Bronchial epithelial cell (primary cell): ENCODE measurements around the gene MSMB. TPM values are rescaled to one million over a fixed set of nuclear protein-coding genes. Genes with fewer than 3 reads are reported as not detected.

Experiments used
- DNase-seq: peaks from one replicate; pipeline ENCODE4 v3.0.0-alpha.2; 2010; ENCODE audit warnings: low read depth
- FAIRE-seq: peaks from 2 replicates; lab custom pipeline; 2011; peaks lifted over from hg19 to GRCh38; lab: Jason Lieb, UNC
- H3K27me3 ChIP-seq: 2 replicates; pipeline ENCODE4 v1.5.1; 2011; ENCODE audit warnings: low read length; ENCODE audit not compliant: control insufficient read depth, insufficient read depth
- H3K36me3 ChIP-seq: 2 replicates; pipeline ENCODE4 v1.5.1; 2011; ENCODE audit warnings: low read length; ENCODE audit not compliant: control insufficient read depth, insufficient read depth
- H3K4me3 ChIP-seq: 2 replicates; pipeline ENCODE4 v1.5.1; 2011; ENCODE audit warnings: mild to moderate bottlenecking, low read depth, low read length, control low read depth
- total RNA-seq: library from RNA; depleted of rRNA; stranded (reverse); fragments of >200 nt; gene quantifications from 2 replicates; pipeline ENCODE4 v1.2.1, GENCODE V29; 2014
- TF ChIP-seq, protein P1 (sequence below): IDR thresholded peaks from 2 replicates; pipeline ENCODE4 v1.5.1; 2011; ENCODE audit warnings: mild to moderate bottlenecking, moderate library complexity, low read length, control low read depth, inconsistent platforms; ENCODE audit not compliant: insufficient read depth, severe bottlenecking

MSMB gene
- total RNA-seq, 1 donor from 2014 or later: 1.1 TPM

- FAIRE-seq (no peak), DNase-seq (no peak)
- TF ChIP-seq, protein P1, sequence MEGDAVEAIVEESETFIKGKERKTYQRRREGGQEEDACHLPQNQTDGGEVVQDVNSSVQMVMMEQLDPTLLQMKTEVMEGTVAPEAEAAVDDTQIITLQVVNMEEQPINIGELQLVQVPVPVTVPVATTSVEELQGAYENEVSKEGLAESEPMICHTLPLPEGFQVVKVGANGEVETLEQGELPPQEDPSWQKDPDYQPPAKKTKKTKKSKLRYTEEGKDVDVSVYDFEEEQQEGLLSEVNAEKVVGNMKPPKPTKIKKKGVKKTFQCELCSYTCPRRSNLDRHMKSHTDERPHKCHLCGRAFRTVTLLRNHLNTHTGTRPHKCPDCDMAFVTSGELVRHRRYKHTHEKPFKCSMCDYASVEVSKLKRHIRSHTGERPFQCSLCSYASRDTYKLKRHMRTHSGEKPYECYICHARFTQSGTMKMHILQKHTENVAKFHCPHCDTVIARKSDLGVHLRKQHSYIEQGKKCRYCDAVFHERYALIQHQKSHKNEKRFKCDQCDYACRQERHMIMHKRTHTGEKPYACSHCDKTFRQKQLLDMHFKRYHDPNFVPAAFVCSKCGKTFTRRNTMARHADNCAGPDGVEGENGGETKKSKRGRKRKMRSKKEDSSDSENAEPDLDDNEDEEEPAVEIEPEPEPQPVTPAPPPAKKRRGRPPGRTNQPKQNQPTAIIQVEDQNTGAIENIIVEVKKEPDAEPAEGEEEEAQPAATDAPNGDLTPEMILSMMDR: no peak
- H3K4me3 ChIP-seq: no peak overlapping the region
- no peaks in the 10 kb centered on the region for H3K36me3 ChIP-seq
- peaks cover 1% of the 10 kb centered on the region for H3K27me3 ChIP-seq
Observed at GRCh38 chr10:46080886-46081285, 34.8 kb upstream of the MSMB start.

DNA sequence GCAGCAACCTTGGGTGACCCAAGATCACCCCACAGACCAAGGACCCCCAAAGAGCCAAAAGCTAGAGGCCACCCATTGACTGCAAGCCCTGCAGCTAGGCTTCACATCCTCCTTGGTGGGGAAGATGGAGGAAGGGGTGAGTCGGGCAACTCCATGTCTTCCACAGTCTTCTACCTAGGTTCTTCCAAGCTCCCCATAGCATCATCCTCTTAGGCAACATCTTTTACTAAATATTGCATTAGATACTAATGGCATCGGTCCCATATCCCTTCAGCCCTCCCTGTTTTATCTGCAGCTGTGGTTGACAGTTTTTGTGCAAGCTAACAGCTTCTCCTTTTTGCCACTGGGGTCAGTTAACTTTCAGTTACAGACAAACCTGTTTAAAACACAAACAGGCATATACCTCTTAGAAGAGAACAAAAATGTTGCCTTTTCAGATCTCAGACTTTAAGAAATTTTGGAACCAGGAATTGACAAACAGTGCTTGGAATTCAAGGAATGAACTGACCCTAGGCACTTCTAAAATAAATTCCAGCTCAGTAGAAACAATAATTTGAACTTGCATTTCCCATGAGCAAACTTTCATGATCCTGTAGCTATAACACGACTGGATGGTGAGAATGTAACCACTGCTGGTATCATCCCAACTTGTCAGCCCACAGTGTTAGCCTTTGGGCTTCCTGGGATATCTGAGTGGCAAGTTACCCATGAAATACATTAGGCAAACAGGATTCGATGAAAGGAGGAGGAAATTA is 33.9 kb upstream of the MSMB start:
- TF ChIP-seq, protein P1: no peak
- FAIRE-seq: no peak
- H3K4me3 ChIP-seq: no peak overlapping the region

DNA sequence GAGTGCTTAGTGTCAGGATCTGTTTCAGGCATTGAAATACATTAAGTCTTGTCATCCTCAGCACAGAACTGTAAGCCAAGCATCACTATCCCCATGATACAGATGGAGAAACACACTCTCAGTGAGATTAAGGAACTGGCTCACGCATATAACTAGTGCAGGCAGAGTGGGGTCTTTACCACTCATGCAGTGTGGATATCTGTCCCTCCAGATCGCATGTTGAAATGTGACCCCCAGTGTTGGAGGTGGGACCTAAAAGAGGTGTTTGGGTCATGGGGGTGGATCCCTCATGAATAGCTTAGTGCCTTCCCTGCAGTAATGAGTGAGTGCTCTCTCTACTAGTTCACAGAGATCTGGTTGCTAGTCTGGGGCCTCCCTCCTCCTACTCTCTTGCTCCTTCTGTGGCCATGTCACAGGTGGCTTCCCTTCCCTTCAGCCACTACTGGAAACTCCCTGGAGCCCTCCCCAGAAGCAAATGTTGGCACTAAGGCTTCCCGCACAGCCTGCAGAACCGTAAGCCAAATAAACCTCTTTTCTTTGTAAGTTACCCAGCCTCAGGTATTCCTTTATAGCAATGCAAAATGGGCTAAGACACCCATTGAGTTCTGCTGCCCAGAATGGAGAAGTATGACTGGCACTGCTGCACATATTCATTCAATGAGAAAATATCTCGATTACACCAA is 31.8 kb upstream of the MSMB start:
- TF ChIP-seq, protein P1: no peak
- Histone ChIP-seq H3K27me3 (peaks cover 1% of the 10 kb centered on the region), H3K36me3 (no peaks in the 10 kb centered on the region), H3K4me3 (no peak overlapping the region)
- no peak for DNase-seq
- FAIRE-seq: no peak

More for the DNA sequence above, 33.9 kb upstream of the MSMB start:
- no peak for DNase-seq
- Histone ChIP-seq H3K27me3 (peaks cover 1% of the 10 kb centered on the region), H3K36me3 (no peaks in the 10 kb centered on the region)

DNA sequence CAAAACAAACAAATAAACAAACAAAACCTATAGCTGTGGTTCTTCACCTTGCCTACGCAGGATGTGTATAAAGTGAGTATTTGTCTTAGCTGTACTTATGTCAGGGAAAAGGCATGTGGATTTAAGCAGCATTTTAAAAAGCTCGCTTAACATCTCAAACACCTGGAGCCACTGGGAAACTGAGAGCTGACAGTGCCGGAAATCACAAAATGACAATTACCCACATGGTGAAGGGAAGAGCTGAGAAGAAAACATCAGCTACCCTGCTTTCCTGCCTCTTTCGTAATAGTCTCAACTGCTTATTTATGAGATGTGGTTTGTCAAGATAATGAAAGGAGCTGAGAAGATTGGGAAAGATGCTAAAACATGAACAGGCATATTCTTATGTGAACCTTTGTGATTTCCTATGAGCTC is 31.1 kb upstream of the MSMB start:
- TF ChIP-seq, protein P1: no peak
- Histone ChIP-seq H3K27me3 (peaks cover 1% of the 10 kb centered on the region), H3K36me3 (no peaks in the 10 kb centered on the region), H3K4me3 (no peak overlapping the region)
- DNase-seq (peak; percentile 20), FAIRE-seq (no peak)

- Histone ChIP-seq H3K27me3 (peaks cover 1% of the 10 kb centered on the region), H3K36me3 (no peaks in the 10 kb centered on the region), H3K4me3 (no peak overlapping the region)
- FAIRE-seq (no peak), DNase-seq (no peak)
- TF ChIP-seq, protein P1: no peak
Observed at GRCh38 chr10:46075869-46076268, 29.8 kb upstream of the MSMB start.
